Thoracic aorta (tissue), 2 donors: ENCODE data around the gene SMIM24. TPM values are rescaled to one million over a fixed set of nuclear protein-coding genes. Genes with fewer than 3 reads are reported as not detected.

Experiments used
- ATAC-seq: fragments of 150-250 bp; one replicate; pipeline ENCODE4 v1.8.0; 2017; ENCODE audit warnings: low read depth; ENCODE audit not compliant: insufficient number of reproducible peaks, low FRiP score
- DNase-seq: peaks from one replicate; pipeline ENCODE4 v3.0.0-alpha.2; 2020; ENCODE audit warnings: low spot score
- H3K27ac ChIP-seq, 2 donors: fragments of 200-600 bp; sonication (generic); 1 replicate in 1 of 2; 2 replicates in 1 of 2; pipeline ENCODE4 v1.5.1; 2016; ENCODE audit warnings: mild to moderate bottlenecking in 2 of 2, moderate library complexity in 2 of 2
- H3K27me3 ChIP-seq: fragments of 200-600 bp; sonication (generic); replicated peaks from 2 replicates; pipeline ENCODE4 v1.6.0; 2016; ENCODE audit warnings: mild to moderate bottlenecking; ENCODE audit not compliant: insufficient read depth
- H3K36me3 ChIP-seq: fragments of 200-600 bp; sonication (generic); one replicate; pipeline ENCODE4 v1.5.1; 2016
- H3K4me1 ChIP-seq, 2 donors: fragments of 200-600 bp; sonication (generic); 1 replicate in 1 of 2; 2 replicates in 1 of 2; pipeline versions ENCODE4 v1.5.1 to v1.6.0; 2016; ENCODE audit warnings: low read depth in 2 of 2, mild to moderate bottlenecking in 1 of 2; ENCODE audit not compliant: control insufficient read depth in 1 of 2
- H3K4me3 ChIP-seq: fragments of 200-600 bp; sonication (generic); 2 replicates; pipeline ENCODE4 v1.5.1; 2016; ENCODE audit warnings: mild to moderate bottlenecking
- H3K9me3 ChIP-seq: fragments of 200-600 bp; sonication (generic); 2 replicates; pipeline ENCODE4 v1.5.1; 2016
- CTCF ChIP-seq: fragments of 200-600 bp; sonication (generic); IDR thresholded peaks from one replicate; pipeline ENCODE4 v1.5.1; 2019; ENCODE audit warnings: antibody characterized with exemption
- total RNA-seq, 2 donors: library from RNA; depleted of rRNA; stranded (reverse); fragments of >200 nt; gene quantifications; one replicate each; pipeline versions ENCODE4 v1.1.0 to v1.2.3, GENCODE V29; 2016

Gene SMIM24
- total RNA-seq, 2 donors from 2014 or later: not detected

GRCh38 chr19:3458229-3459088 lies 21.9 kb downstream of the SMIM24 start:
- TF ChIP-seq CTCF: no peak
- Histone ChIP-seq H3K4me1 (peaks cover 30 to 60% of the 10 kb centered on the region in 2 donors), H3K27ac (peak overlapping the region; percentile 94 to 98), H3K36me3 (peaks cover 43% of the 10 kb centered on the region), H3K4me3 (peak overlapping the region; percentile 50), H3K9me3 (no peaks in the 10 kb centered on the region), H3K27me3 (no peaks in the 10 kb centered on the region)
- no peak for DNase-seq
- ATAC-seq: no peak

GRCh38 chr19:3457528-3458228 lies 22.6 kb downstream of the SMIM24 start:
- peaks cover 30 to 53% of the 10 kb centered on the region in 2 donors for H3K4me1 ChIP-seq
- TF ChIP-seq CTCF: no peak
- peak overlapping the region; percentile 94 to 98 for H3K27ac ChIP-seq
- H3K27me3 ChIP-seq: no peaks in the 10 kb centered on the region
- H3K9me3 ChIP-seq: no peaks in the 10 kb centered on the region
- no peak for DNase-seq
- H3K36me3 ChIP-seq: peaks cover 45% of the 10 kb centered on the region
- no peak for ATAC-seq
- H3K4me3 ChIP-seq: peak overlapping the region; percentile 26

- Histone ChIP-seq H3K27ac (peak overlapping the region; percentile 94 to 98), H3K4me1 (peaks cover 30 to 52% of the 10 kb centered on the region in 2 donors), H3K27me3 (no peaks in the 10 kb centered on the region), H3K36me3 (peaks cover 48% of the 10 kb centered on the region), H3K4me3 (no peak overlapping the region), H3K9me3 (no peaks in the 10 kb centered on the region)
- TF ChIP-seq CTCF: no peak
- ATAC-seq (no peak), DNase-seq (no peak)
These were observed 23.3 kb downstream of the SMIM24 start for GRCh38 chr19:3456925-3457527.

- ATAC-seq (no peak), DNase-seq (no peak)
- Histone ChIP-seq H3K4me3 (no peak overlapping the region), H3K9me3 (no peaks in the 10 kb centered on the region), H3K27ac (peak overlapping the region in 1 of 2 donors; percentile 98), H3K27me3 (no peaks in the 10 kb centered on the region), H3K36me3 (peaks cover 49% of the 10 kb centered on the region), H3K4me1 (peaks cover 33 to 57% of the 10 kb centered on the region in 2 donors)
- TF ChIP-seq CTCF: no peak
These were observed 24.2 kb downstream of the SMIM24 start for GRCh38 chr19:3455960-3456601.
